SJCRH30 (cell line): ENCODE measurements around the gene KL. TPM values are rescaled to one million over a fixed set of nuclear protein-coding genes. Genes with fewer than 3 reads are reported as not detected.

Experiments used
- DNase-seq, 2 experiments: peaks; one replicate each; pipeline ENCODE4 v3.0.0-alpha.2; 2015 to 2020
- H3K27ac ChIP-seq: fragments of 250-450 bp; sonication (Bioruptor Pico); 2 replicates; pipeline ENCODE4 v1.5.1; 2020; ENCODE audit warnings: mild to moderate bottlenecking, moderate library complexity
- H3K27me3 ChIP-seq: fragments of 250-450 bp; sonication (Bioruptor Pico); 2 replicates; pipeline ENCODE4 v1.5.1; 2020; ENCODE audit warnings: mild to moderate bottlenecking, moderate library complexity
- H3K36me3 ChIP-seq: fragments of 250-450 bp; sonication (Bioruptor Pico); 2 replicates; pipeline ENCODE4 v1.5.1; 2020; ENCODE audit warnings: mild to moderate bottlenecking, moderate library complexity
- H3K4me1 ChIP-seq: fragments of 250-450 bp; sonication (Bioruptor Pico); 2 replicates; pipeline ENCODE4 v1.5.1; 2020; ENCODE audit warnings: mild to moderate bottlenecking, moderate library complexity
- H3K4me3 ChIP-seq: fragments of 250-450 bp; sonication (Bioruptor Pico); 2 replicates; pipeline ENCODE4 v1.5.1; 2020; ENCODE audit warnings: mild to moderate bottlenecking, moderate library complexity
- H3K9me3 ChIP-seq: fragments of 250-450 bp; sonication (Bioruptor Pico); replicated peaks from 2 replicates; pipeline ENCODE4 v1.5.1; 2020; ENCODE audit warnings: mild to moderate bottlenecking, moderate library complexity
- total RNA-seq: library from RNA; depleted of rRNA; stranded (reverse); fragments of >200 nt; shearing (Covaris generic); gene quantifications from 2 replicates; pipeline ENCODE4 v1.2.3, GENCODE V29; 2014

The KL gene
- total RNA-seq, 1 experiment from 2014 or later = not detected

GRCh38 chr13:33015241-33015668 lies 968 bp upstream of the KL start:
- Histone ChIP-seq H3K4me1 (peaks cover 10% of the 10 kb centered on the region), H3K27me3 (no peaks in the 10 kb centered on the region)

GRCh38 chr13:33015791-33016323 lies 366 bp upstream of the KL start:
- no peak for DNase-seq
- H3K4me1 ChIP-seq = peaks cover 10% of the 10 kb centered on the region
- H3K27ac ChIP-seq = no peak overlapping the region
- no peaks in the 10 kb centered on the region for H3K27me3 ChIP-seq
- no peaks in the 10 kb centered on the region; the same call in 1 of the 2 replicates for H3K9me3 ChIP-seq
- H3K36me3 ChIP-seq = no peaks in the 10 kb centered on the region
- H3K4me3 ChIP-seq = no peak overlapping the region

More at GRCh38 chr13:33015241-33015668, 968 bp upstream of the KL start:
- Histone ChIP-seq H3K9me3 (no peaks in the 10 kb centered on the region; the same call in 1 of the 2 replicates), H3K27ac (no peak overlapping the region; the same call in 1 of the 2 replicates), H3K4me3 (no peak overlapping the region), H3K36me3 (no peaks in the 10 kb centered on the region)
- no peak for DNase-seq

GRCh38 chr13:33017323-33017929 lies 1.2 kb downstream of the KL start:
- no peak overlapping the region for H3K4me3 ChIP-seq
- DNase-seq = no peak
- no peak overlapping the region for H3K27ac ChIP-seq
- no peaks in the 10 kb centered on the region; the same call in 1 of the 2 replicates for H3K9me3 ChIP-seq
- no peaks in the 10 kb centered on the region for H3K27me3 ChIP-seq
- peaks cover 10% of the 10 kb centered on the region for H3K4me1 ChIP-seq
- no peaks in the 10 kb centered on the region for H3K36me3 ChIP-seq

GRCh38 chr13:33018886-33019285 lies 2.7 kb downstream of the KL start:
- Histone ChIP-seq H3K27ac (no peak overlapping the region), H3K27me3 (no peaks in the 10 kb centered on the region), H3K4me3 (no peak overlapping the region), H3K36me3 (no peaks in the 10 kb centered on the region), H3K4me1 (peaks cover 10% of the 10 kb centered on the region), H3K9me3 (no peaks in the 10 kb centered on the region; the same call in 1 of the 2 replicates)
- no peak for DNase-seq

GRCh38 chr13:33022986-33023385 lies 6.8 kb downstream of the KL start:
- H3K36me3 ChIP-seq = no peaks in the 10 kb centered on the region
- no peak overlapping the region for H3K27ac ChIP-seq
- no peak overlapping the region for H3K4me3 ChIP-seq
- no peak for DNase-seq
- H3K27me3 ChIP-seq = no peaks in the 10 kb centered on the region
- H3K4me1 ChIP-seq = peaks cover 3% of the 10 kb centered on the region; the same call in 1 of the 2 replicates
- H3K9me3 ChIP-seq = no peaks in the 10 kb centered on the region; the same call in 1 of the 2 replicates

GRCh38 chr13:33025220-33025744 lies 9.1 kb downstream of the KL start:
- Histone ChIP-seq H3K27ac (no peak overlapping the region), H3K27me3 (no peaks in the 10 kb centered on the region), H3K4me1 (peaks cover 3% of the 10 kb centered on the region; the same call in 1 of the 2 replicates), H3K4me3 (no peak overlapping the region), H3K36me3 (no peaks in the 10 kb centered on the region), H3K9me3 (no peaks in the 10 kb centered on the region)
- no peak for DNase-seq

- Histone ChIP-seq H3K27me3 (no peaks in the 10 kb centered on the region), H3K4me3 (no peak overlapping the region), H3K27ac (no peak overlapping the region), H3K4me1 (peaks cover 3% of the 10 kb centered on the region; the same call in 1 of the 2 replicates), H3K36me3 (no peaks in the 10 kb centered on the region), H3K9me3 (no peaks in the 10 kb centered on the region)
- DNase-seq = no peak
Measured at GRCh38 chr13:33026489-33027152, 10.4 kb downstream of the KL start.

- no peak for DNase-seq
- no peak overlapping the region for H3K27ac ChIP-seq
- H3K4me1 ChIP-seq = peaks cover 3% of the 10 kb centered on the region; the same call in 1 of the 2 replicates
- no peaks in the 10 kb centered on the region for H3K9me3 ChIP-seq
- no peak overlapping the region for H3K4me3 ChIP-seq
- H3K36me3 ChIP-seq = no peaks in the 10 kb centered on the region
- no peaks in the 10 kb centered on the region for H3K27me3 ChIP-seq
Measured at GRCh38 chr13:33028620-33029019, 12.4 kb downstream of the KL start.

- no peak overlapping the region for H3K27ac ChIP-seq
- no peaks in the 10 kb centered on the region for H3K9me3 ChIP-seq
- DNase-seq = no peak
- no peaks in the 10 kb centered on the region for H3K27me3 ChIP-seq
- no peak overlapping the region for H3K4me3 ChIP-seq
- H3K36me3 ChIP-seq = no peaks in the 10 kb centered on the region
- peaks cover 3% of the 10 kb centered on the region; the same call in 1 of the 2 replicates for H3K4me1 ChIP-seq
Measured at GRCh38 chr13:33031277-33031676, 15.1 kb downstream of the KL start.

GRCh38 chr13:33032037-33032625 lies 15.9 kb downstream of the KL start:
- peaks cover 2% of the 10 kb centered on the region; the same call in 1 of the 2 replicates for H3K4me1 ChIP-seq

GRCh38 chr13:33033051-33033812 lies 17.0 kb downstream of the KL start:
- Histone ChIP-seq H3K27me3 (no peaks in the 10 kb centered on the region), H3K4me3 (no peak overlapping the region), H3K27ac (no peak overlapping the region), H3K36me3 (no peaks in the 10 kb centered on the region), H3K9me3 (no peaks in the 10 kb centered on the region), H3K4me1 (no peaks in the 10 kb centered on the region)
- DNase-seq = no peak

More at GRCh38 chr13:33032037-33032625, 15.9 kb downstream of the KL start:
- peak; percentile 31 to 36 for DNase-seq
- no peak overlapping the region for H3K4me3 ChIP-seq
- no peak overlapping the region for H3K27ac ChIP-seq
- no peaks in the 10 kb centered on the region for H3K36me3 ChIP-seq
- no peaks in the 10 kb centered on the region for H3K27me3 ChIP-seq
- no peaks in the 10 kb centered on the region for H3K9me3 ChIP-seq

GRCh38 chr13:33033986-33034385 lies 17.8 kb downstream of the KL start:
- H3K27ac ChIP-seq = no peak overlapping the region
- H3K9me3 ChIP-seq = no peaks in the 10 kb centered on the region
- H3K4me3 ChIP-seq = no peak overlapping the region
- no peaks in the 10 kb centered on the region for H3K4me1 ChIP-seq
- H3K36me3 ChIP-seq = no peaks in the 10 kb centered on the region
- no peaks in the 10 kb centered on the region for H3K27me3 ChIP-seq
- no peak for DNase-seq

GRCh38 chr13:33034882-33035520 lies 18.8 kb downstream of the KL start:
- no peak for DNase-seq

GRCh38 chr13:33037673-33038072 lies 21.4 kb downstream of the KL start:
- H3K4me3 ChIP-seq = no peak overlapping the region
- no peaks in the 10 kb centered on the region for H3K27me3 ChIP-seq
- no peak overlapping the region for H3K27ac ChIP-seq
- no peaks in the 10 kb centered on the region for H3K36me3 ChIP-seq
- no peak for DNase-seq
- no peaks in the 10 kb centered on the region for H3K4me1 ChIP-seq
- H3K9me3 ChIP-seq = no peaks in the 10 kb centered on the region

More at GRCh38 chr13:33034882-33035520, 18.8 kb downstream of the KL start:
- Histone ChIP-seq H3K9me3 (no peaks in the 10 kb centered on the region), H3K27me3 (no peaks in the 10 kb centered on the region), H3K4me1 (no peaks in the 10 kb centered on the region), H3K27ac (no peak overlapping the region), H3K36me3 (no peaks in the 10 kb centered on the region), H3K4me3 (no peak overlapping the region)
